Measurements from ENCODE around the gene ATF7IP2. TPM values are rescaled to one million over a fixed set of nuclear protein-coding genes. Genes with fewer than 3 reads are reported as not detected.
A peak's percentile ranks its signal among the peaks of the same experiment; 100 is the strongest.
"Not testable (repeated sequence)": the region's sequence is repeated elsewhere in the genome, so short reads cannot be mapped to it uniquely, and the experiment has no call there.

Gene ATF7IP2
- total and polyA plus RNA-seq, 2 of the 13 experiments (the other 11 are each of a cell fraction or from before 2014, with no cell fraction given): 117 to 217 TPM

- H3K9ac ChIP-seq (ENCODE audit: insufficient read depth, low read depth, low read length); H4K20me1 ChIP-seq (ENCODE audit: insufficient read depth, low read length); H2AFZ ChIP-seq (ENCODE audit: low read length); DNase-seq (ENCODE audit: low spot score); ATAC-seq; H3K27ac ChIP-seq (ENCODE audit: extremely low read length, insufficient read depth, low read length); POLR2A ChIA-PET; CTCF ChIA-PET (ENCODE audit: low intra/inter-chr PET ratio, low total read pairs); in situ Hi-C loops (cut with HindIII; ENCODE audit: extremely low pct_ligation_motif_present, low pct_unique_long_range_greater_than_20kb); intact Hi-C loops (cut with micrococcal nuclease; ENCODE audit: unreplicated experiment); BruUV-seq (replicated peaks); FAIRE-seq; H3K27me3 ChIP-seq (ENCODE audit: control insufficient read depth in 1 of 2, insufficient read depth in 2 of 2, low read length in 2 of 2); H3K4me3 ChIP-seq (replicated peaks in 1 of 3; ENCODE audit: insufficient read depth in 1 of 3, low read depth in 2 of 3, low read length in 3 of 3); H3K4me2 ChIP-seq (ENCODE audit: low read depth, low read length); TF ChIP-seq SOX6, SOX13 (IDR thresholded peaks at IDR 0.05): not testable (repeated sequence)
- Histone ChIP-seq H3K4me1 (ENCODE audit: insufficient read depth, low read length) (peaks cover 42% of the 10 kb centered on the region), H3K9me3 (ENCODE audit: low read length) (peaks cover 47% of the 10 kb centered on the region), H3K36me3 (replicated peaks in 1 of 2; ENCODE audit: control insufficient read depth in 1 of 2, insufficient read depth in 2 of 2, low read length in 2 of 2) (peaks cover 6 to 15% of the 10 kb centered on the region in 2 experiments; a peak in 4 of 5 replicates), H3K79me2 (ENCODE audit: insufficient read depth, low read length) (peaks cover 86% of the 10 kb centered on the region)
- peak; percentile 87 for TF ChIP-seq PPARG (CRISPR knock-in tag; conservative IDR thresholded peaks at IDR 0.05)
- 0 out of 2 replicates have a peak, but pooled peaks have one; percentile 9 for TF ChIP-seq MNT (IDR thresholded peaks at IDR 0.05)
- TF ChIP-seq SOX6 (CRISPR knock-in tag; IDR thresholded peaks at IDR 0.05): 0 out of 2 replicates have a peak, but pooled peaks have one; percentile 29
- TF ChIP-seq FOXA3 (CRISPR knock-in tag; IDR thresholded peaks at IDR 0.05): peak; percentile 40; the same call in 1 of the 2 replicates
- peak; percentile 74; the same call in 1 of the 2 replicates for TF ChIP-seq RXRB (CRISPR knock-in tag; IDR thresholded peaks at IDR 0.05; ENCODE audit: borderline replicate concordance)
- peak in 1 of 2 experiments; percentile 52; a peak in 1 of 4 replicates for TF ChIP-seq SOX13 (CRISPR knock-in tag; conservative IDR thresholded peaks at IDR 0.05 in 1 of 2, IDR thresholded peaks at IDR 0.05 in 1 of 2)
- peak; percentile 56 for TF ChIP-seq POGZ (CRISPR knock-in tag; IDR thresholded peaks at IDR 0.05)
- TF ChIP-seq ARID5B (CRISPR knock-in tag; IDR thresholded peaks at IDR 0.05): peak; percentile 58
- TF ChIP-seq ZMYM2 (CRISPR knock-in tag; IDR thresholded peaks at IDR 0.05): 0 out of 2 replicates have a peak, but pooled peaks have one; percentile 50
- 0 out of 2 replicates have a peak, but pooled peaks have one; percentile 26 for TF ChIP-seq RARA (CRISPR knock-in tag; IDR thresholded peaks at IDR 0.05)
- TF ChIP-seq ERF (CRISPR knock-in tag; IDR thresholded peaks at IDR 0.05): peak; percentile 82
- peak; percentile 90 for TF ChIP-seq MEF2D (CRISPR knock-in tag; IDR thresholded peaks at IDR 0.05)
- TF ChIP-seq PAXIP1 (CRISPR knock-in tag; conservative IDR thresholded peaks at IDR 0.05): peak; percentile 62
- peak; percentile 58; the same call in 1 of the 2 replicates for TF ChIP-seq MIXL1 (CRISPR knock-in tag; IDR thresholded peaks at IDR 0.05)
- TF ChIP-seq IRF2 (CRISPR knock-in tag; IDR thresholded peaks at IDR 0.05): peak; percentile 39; the same call in 1 of the 2 replicates
- TF ChIP-seq MED1 (CRISPR knock-in tag; IDR thresholded peaks at IDR 0.05): peak; percentile 79
- peak; percentile 56 for TF ChIP-seq TEAD3 (CRISPR knock-in tag; optimal IDR thresholded peaks at IDR 0.05; ENCODE audit: borderline replicate concordance)
Measured at GRCh38 chr16:10409713-10410112, 23.9 kb downstream of the ATF7IP2 start.
